GM23338 (cell line): ENCODE measurements around the gene OR2C1. TPM values are rescaled to one million over a fixed set of nuclear protein-coding genes. Genes with fewer than 3 reads are reported as not detected.

Source experiments
- ATAC-seq: fragments of 200-7000 bp; cut with Tn5 transposase; 3 replicates; pipeline ENCODE4 v1.9.1; 2020
- DNase-seq: peaks from one replicate; pipeline ENCODE4 v3.0.0-alpha.2; 2015; ENCODE audit warnings: low spot score
- H2AFZ ChIP-seq: fragments of 200-600 bp; sonication (generic); 2 replicates; pipeline ENCODE4 v1.8.0; 2016; ENCODE audit warnings: antibody characterized with exemption, mild to moderate bottlenecking, moderate library complexity
- H3F3A ChIP-seq: fragments of 200-600 bp; sonication (generic); replicated peaks from 2 replicates; pipeline ENCODE4 v1.8.0; 2017; ENCODE audit warnings: antibody characterized with exemption, mixed run types, low read depth
- H3K27ac ChIP-seq: fragments of 200-600 bp; sonication (generic); 2 replicates; pipeline ENCODE4 v1.6.1; 2016; ENCODE audit warnings: low read depth
- H3K27me3 ChIP-seq: fragments of 200-600 bp; sonication (generic); 2 replicates; pipeline ENCODE4 v1.8.0; 2016; ENCODE audit warnings: mild to moderate bottlenecking, mixed run types, moderate library complexity; ENCODE audit not compliant: insufficient read depth
- H3K36me3 ChIP-seq: fragments of 200-600 bp; sonication (generic); 2 replicates; pipeline ENCODE4 v1.8.0; 2016; ENCODE audit warnings: mild to moderate bottlenecking; ENCODE audit not compliant: insufficient read depth
- H3K4me1 ChIP-seq: fragments of 200-600 bp; sonication (generic); 2 replicates; pipeline ENCODE4 v1.8.0; 2016; ENCODE audit warnings: mild to moderate bottlenecking, moderate library complexity; ENCODE audit not compliant: insufficient read depth
- H3K4me2 ChIP-seq: fragments of 200-600 bp; sonication (generic); 2 replicates; pipeline ENCODE4 v1.7.1; 2017; ENCODE audit warnings: mixed run types
- H3K4me3 ChIP-seq: fragments of 200-600 bp; sonication (generic); 2 replicates; pipeline ENCODE4 v1.6.1; 2016; ENCODE audit warnings: mixed run types
- H3K79me2 ChIP-seq: fragments of 200-600 bp; sonication (generic); replicated peaks from 2 replicates; pipeline ENCODE4 v1.8.0; 2017; ENCODE audit warnings: mild to moderate bottlenecking; ENCODE audit not compliant: insufficient read depth
- H3K9me2 ChIP-seq: fragments of 200-600 bp; sonication (generic); 2 replicates; pipeline ENCODE4 v1.8.0; 2017; ENCODE audit not compliant: insufficient read depth
- H4K20me1 ChIP-seq: fragments of 200-600 bp; sonication (generic); replicated peaks from 2 replicates; pipeline ENCODE4 v1.8.0; 2017; ENCODE audit warnings: mild to moderate bottlenecking; ENCODE audit not compliant: insufficient read depth
- H3K27ac Mint-ChIP-seq: 2 replicates; pipeline ENCODE4 v1.8.0; 2020; ENCODE audit warnings: inconsistent platforms, mild to moderate bottlenecking, moderate library complexity, mixed read lengths
- H3K27me3 Mint-ChIP-seq: 3 replicates; pipeline ENCODE4 v1.8.0; 2022; ENCODE audit warnings: low read depth, mild to moderate bottlenecking, moderate library complexity, mixed read lengths, inconsistent platforms; ENCODE audit not compliant: insufficient read depth, poor library complexity
- H3K36me3 Mint-ChIP-seq: 3 replicates; pipeline ENCODE4 v1.8.0; 2021; ENCODE audit warnings: low read depth, mild to moderate bottlenecking, inconsistent platforms, moderate library complexity, mixed read lengths
- H3K4me1 Mint-ChIP-seq: 3 replicates; pipeline ENCODE4 v1.8.0; 2020; ENCODE audit warnings: mild to moderate bottlenecking, inconsistent platforms, mixed read lengths
- H3K4me3 Mint-ChIP-seq: 3 replicates; pipeline ENCODE4 v1.8.0; 2021; ENCODE audit warnings: moderate library complexity, mild to moderate bottlenecking, inconsistent platforms, mixed read lengths
- H3K9me3 Mint-ChIP-seq: 3 replicates; pipeline ENCODE4 v1.8.0; 2020; ENCODE audit warnings: moderate library complexity, mild to moderate bottlenecking, inconsistent platforms, mixed read lengths
- CREB1 ChIP-seq: fragments of 250-450 bp; sonication (Bioruptor Pico); IDR thresholded peaks from 2 replicates; pipeline ENCODE4 v1.5.0; 2020; ENCODE audit warnings: low read depth, mild to moderate bottlenecking, moderate library complexity
- CTCF ChIP-seq, 2 experiments: fragments of 200-600 bp in 1 of 2; sonication (generic) in 1 of 2; conservative IDR thresholded peaks; 2 replicates each; pipeline versions ENCODE4 v1.5.1 to v1.6.1; 2016 to 2017; ENCODE audit warnings: antibody characterized with exemption in 2 of 2, low read depth in 2 of 2, mild to moderate bottlenecking in 2 of 2, moderate library complexity in 1 of 2
- ETS1 ChIP-seq: IDR thresholded peaks from 2 replicates; pipeline ENCODE4 v1.6.1; 2016; ENCODE audit warnings: antibody characterized with exemption
- EZH2 ChIP-seq: fragments of 200-600 bp; sonication (generic); IDR thresholded peaks from one replicate; pipeline ENCODE4 v1.8.0; 2017; ENCODE audit warnings: antibody characterized with exemption, mild to moderate bottlenecking, low read depth; ENCODE audit not compliant: unreplicated experiment
- EZH2phosphoT487 ChIP-seq: fragments of 200-600 bp; sonication (generic); IDR thresholded peaks from one replicate; pipeline ENCODE4 v1.8.1; 2018; ENCODE audit warnings: antibody characterized with exemption; ENCODE audit not compliant: unreplicated experiment
- JUNB ChIP-seq: IDR thresholded peaks from one replicate; pipeline ENCODE4 v1.6.1; 2016; ENCODE audit warnings: antibody characterized with exemption; ENCODE audit not compliant: unreplicated experiment
- NANOG ChIP-seq: IDR thresholded peaks from 2 replicates; pipeline ENCODE4 v1.6.1; 2016; ENCODE audit warnings: antibody characterized with exemption, borderline replicate concordance
- POLR2AphosphoS5 ChIP-seq: IDR thresholded peaks from 2 replicates; pipeline ENCODE4 v1.6.1; 2016; ENCODE audit warnings: antibody characterized with exemption, low read depth
- REST ChIP-seq: IDR thresholded peaks from one replicate; pipeline ENCODE4 v1.6.1; 2018; ENCODE audit warnings: antibody characterized with exemption; ENCODE audit not compliant: unreplicated experiment
- STAT1 ChIP-seq: IDR thresholded peaks from one replicate; pipeline ENCODE4 v1.6.1; 2016; ENCODE audit warnings: antibody characterized with exemption; ENCODE audit not compliant: unreplicated experiment
- ZNF114 ChIP-seq: fragments of 250-450 bp; sonication (Bioruptor Pico); IDR thresholded peaks from 2 replicates; pipeline ENCODE4 v1.5.0; 2020; ENCODE audit warnings: mild to moderate bottlenecking, moderate library complexity
- ZNF331 ChIP-seq: fragments of 250-450 bp; sonication (Bioruptor Pico); IDR thresholded peaks from 2 replicates; pipeline ENCODE4 v1.5.0; 2020; ENCODE audit warnings: low read depth, mild to moderate bottlenecking, moderate library complexity
- ZNF462 ChIP-seq: fragments of 250-450 bp; sonication (Bioruptor Pico); IDR thresholded peaks from 2 replicates; pipeline ENCODE4 v1.5.0; 2020; ENCODE audit warnings: mild to moderate bottlenecking, moderate library complexity
- polyA plus RNA-seq: library from polyadenylated mRNA; unstranded; fragments of >200 nt; fragmentation: Nextera tagmentation; extraction: Ambion mirVana; gene quantifications from 2 replicates; pipeline ENCODE4 v1.2.1, GENCODE V29; 2016
- total RNA-seq: library from RNA; depleted of rRNA; stranded (reverse); fragments of >200 nt; shearing (Covaris generic); gene quantifications from 2 replicates; pipeline ENCODE4 v1.2.3, GENCODE V29; 2014

Gene OR2C1
- total and polyA plus RNA-seq, 2 experiments from 2014 or later, result not detected

- Histone ChIP-seq H3K27me3 (no peaks in the 10 kb centered on the region), H4K20me1 (no peaks in the 10 kb centered on the region), H2AFZ (no peak overlapping the region), H3K27ac (no peak overlapping the region), H3F3A (no peaks in the 10 kb centered on the region), H3K36me3 (no peaks in the 10 kb centered on the region), H3K9me2 (no peaks in the 10 kb centered on the region), H3K4me1 (no peaks in the 10 kb centered on the region), H3K4me2 (no peak overlapping the region), H3K79me2 (no peaks in the 10 kb centered on the region), H3K4me3 (no peak overlapping the region)
- H3K4me3 Mint-ChIP-seq, result no peak overlapping the region
- no peak overlapping the region for H3K27ac Mint-ChIP-seq
- H3K4me1 Mint-ChIP-seq, result no peaks in the 10 kb centered on the region
- TF ChIP-seq REST (no peak), EZH2phosphoT487 (no peak), NANOG (no peak), CREB1 (CRISPR knock-in tag) (no peak), JUNB (no peak), ZNF114 (CRISPR knock-in tag) (no peak), EZH2 (no peak), ZNF331 (CRISPR knock-in tag) (no peak), ETS1 (no peak), CTCF (conservative IDR thresholded peaks at IDR 0.05; ENCODE audit: low read depth in 2 of 2) (no peak), STAT1 (no peak), ZNF462 (CRISPR knock-in tag) (no peak), POLR2AphosphoS5 (no peak)
- H3K36me3 Mint-ChIP-seq, result peaks cover 14% of the 10 kb centered on the region
- peaks cover 76% of the 10 kb centered on the region for H3K9me3 Mint-ChIP-seq
- ATAC-seq (no peak), DNase-seq (no peak)
- H3K27me3 Mint-ChIP-seq, result peaks cover 2% of the 10 kb centered on the region
Observed at GRCh38 chr16:3348547-3349167, 7.0 kb upstream of the OR2C1 start.
